Measurements from ENCODE around the gene CCDC170. TPM values are rescaled to one million over a fixed set of nuclear protein-coding genes. Genes with fewer than 3 reads are reported as not detected.
"Not testable (repeated sequence)": the region's sequence is repeated elsewhere in the genome, so short reads cannot be mapped to it uniquely, and the experiment has no call there.

The CCDC170 gene, protein sequence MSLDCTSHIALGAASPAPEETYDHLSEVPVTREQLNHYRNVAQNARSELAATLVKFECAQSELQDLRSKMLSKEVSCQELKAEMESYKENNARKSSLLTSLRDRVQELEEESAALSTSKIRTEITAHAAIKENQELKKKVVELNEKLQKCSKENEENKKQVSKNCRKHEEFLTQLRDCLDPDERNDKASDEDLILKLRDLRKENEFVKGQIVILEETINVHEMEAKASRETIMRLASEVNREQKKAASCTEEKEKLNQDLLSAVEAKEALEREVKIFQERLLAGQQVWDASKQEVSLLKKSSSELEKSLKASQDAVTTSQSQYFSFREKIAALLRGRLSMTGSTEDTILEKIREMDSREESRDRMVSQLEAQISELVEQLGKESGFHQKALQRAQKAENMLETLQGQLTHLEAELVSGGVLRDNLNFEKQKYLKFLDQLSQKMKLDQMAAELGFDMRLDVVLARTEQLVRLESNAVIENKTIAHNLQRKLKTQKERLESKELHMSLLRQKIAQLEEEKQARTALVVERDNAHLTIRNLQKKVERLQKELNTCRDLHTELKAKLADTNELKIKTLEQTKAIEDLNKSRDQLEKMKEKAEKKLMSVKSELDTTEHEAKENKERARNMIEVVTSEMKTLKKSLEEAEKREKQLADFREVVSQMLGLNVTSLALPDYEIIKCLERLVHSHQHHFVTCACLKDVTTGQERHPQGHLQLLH
- under 1 TPM; 0.09 to 0.43 (median 0.30) TPM for total RNA-seq (2021; fragmentation: NEBNext Ultra II Directional; extraction: Animal tissue kit (Norgen Biotek cat#: 25700))
- long read RNA-seq = 0 reads

DNA sequence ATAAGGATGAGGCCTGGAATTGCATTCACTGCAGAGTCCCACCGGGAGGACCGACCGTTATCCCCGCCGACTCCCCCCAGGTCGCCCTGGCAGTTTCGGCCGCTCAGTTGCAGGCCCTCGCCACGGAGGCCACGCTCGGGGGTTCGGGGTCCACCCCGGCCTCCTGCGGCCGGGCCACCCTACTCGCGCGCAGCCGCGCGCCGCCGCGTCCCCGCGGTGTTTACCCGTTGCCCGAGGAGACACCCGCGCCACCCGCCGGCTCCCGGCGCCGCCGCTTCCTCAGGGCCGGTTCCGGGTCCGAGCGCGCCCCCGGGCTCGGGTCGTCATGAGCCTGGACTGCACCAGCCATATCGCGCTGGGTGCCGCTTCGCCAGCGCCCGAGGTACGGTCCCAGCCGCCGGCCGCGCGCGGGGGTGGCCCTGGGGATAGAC, at the start of gene CCDC170:
Gene CCDC170 (plus strand): TSS at position 214 of the 431 bp plus-strand sequence. CDS start 112 bp downstream, at position 326.
- peak within 1 kb of the TSS; percentile 69 for H3K27ac Mint-ChIP-seq
- H3K9me3 Mint-ChIP-seq = no peaks in the 10 kb centered on the region
- peaks cover 6% of the 10 kb centered on the region for H3K27me3 Mint-ChIP-seq (ENCODE audit: insufficient read depth)
- DNase-seq = no peak
- H3K36me3 Mint-ChIP-seq (ENCODE audit: low read depth) = no peaks in the 10 kb centered on the region
- H3K4me3 Mint-ChIP-seq = peak within 1 kb of the TSS; percentile 86
- peaks cover 21% of the 10 kb centered on the region for H3K4me1 Mint-ChIP-seq (ENCODE audit: low read depth)
- TF ChIP-seq CTCF (IDR thresholded peaks at IDR 0.05) = no peak

DNA sequence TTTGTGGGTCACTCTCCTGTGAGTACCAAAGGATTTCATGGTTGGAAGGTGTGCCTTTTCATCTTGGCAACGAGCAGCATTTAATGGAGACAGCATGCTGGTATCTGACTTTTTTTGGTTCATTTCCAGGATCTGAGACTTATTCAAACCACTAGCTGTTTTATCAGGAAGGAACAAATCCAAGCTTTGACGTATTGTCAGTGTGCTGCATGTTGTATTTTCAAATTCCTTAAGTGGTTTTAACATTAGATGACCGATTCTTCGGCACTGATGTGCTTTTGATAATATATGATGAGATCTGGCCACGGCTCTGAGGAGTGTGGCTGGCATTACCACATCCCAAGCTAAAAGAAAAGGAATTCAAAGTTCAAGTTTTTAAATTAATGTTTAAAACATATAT, 48.3 kb upstream of the CCDC170 start:
- H3K27ac Mint-ChIP-seq = peak overlapping the region; percentile 90
- peak; percentile 77 for DNase-seq
- H3K4me3 Mint-ChIP-seq = peak overlapping the region; percentile 73
- no peaks in the 10 kb centered on the region; the same call in 1 of the 2 replicates for H3K27me3 Mint-ChIP-seq (ENCODE audit: insufficient read depth)
- peaks cover 26% of the 10 kb centered on the region for H3K36me3 Mint-ChIP-seq (ENCODE audit: low read depth)
- peaks cover 75% of the 10 kb centered on the region for H3K4me1 Mint-ChIP-seq (ENCODE audit: low read depth)
- no peaks in the 10 kb centered on the region for H3K9me3 Mint-ChIP-seq
- no peak for TF ChIP-seq CTCF (IDR thresholded peaks at IDR 0.05)

- no peaks in the 10 kb centered on the region for H3K9me3 Mint-ChIP-seq
- peaks cover 27% of the 10 kb centered on the region for H3K36me3 Mint-ChIP-seq (ENCODE audit: low read depth)
- H3K27me3 Mint-ChIP-seq (ENCODE audit: insufficient read depth) = no peaks in the 10 kb centered on the region; the same call in none of the 2 replicates
- H3K27ac Mint-ChIP-seq = peak overlapping the region; percentile 90
- peaks cover 60% of the 10 kb centered on the region for H3K4me1 Mint-ChIP-seq (ENCODE audit: low read depth)
- no peak for TF ChIP-seq CTCF (IDR thresholded peaks at IDR 0.05)
- DNase-seq = no peak
- no peak overlapping the region; the same call in 1 of the 2 replicates for H3K4me3 Mint-ChIP-seq
Observed at GRCh38 chr6:151447237-151447636, 46.6 kb upstream of the CCDC170 start.

DNA sequence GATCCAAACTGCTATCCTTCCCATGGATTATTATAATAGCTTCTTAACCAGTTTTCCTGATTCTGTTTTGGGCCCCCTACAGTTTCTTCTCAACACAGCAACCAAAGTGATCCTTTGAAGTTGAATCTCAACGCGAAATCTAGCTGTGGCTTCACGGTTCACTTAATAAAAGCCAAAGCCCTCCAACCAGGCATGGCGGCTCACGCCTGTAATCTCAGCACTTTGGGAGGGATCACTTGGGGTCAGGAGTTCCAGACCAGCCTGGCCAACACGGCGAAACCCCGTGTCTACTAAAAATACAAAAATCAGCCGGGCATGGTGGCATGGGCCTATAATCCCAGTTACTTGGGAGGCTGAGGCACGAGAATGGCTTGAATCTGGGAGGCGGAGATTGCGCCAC, 45.2 kb upstream of the CCDC170 start:
- Mint-ChIP-seq H3K4me3 (no peak overlapping the region), H3K36me3 (ENCODE audit: low read depth) (peaks cover 23% of the 10 kb centered on the region), H3K4me1 (ENCODE audit: low read depth) (peaks cover 56% of the 10 kb centered on the region), H3K27ac (peak overlapping the region; percentile 19; the same call in 1 of the 2 replicates), H3K9me3 (no peaks in the 10 kb centered on the region), H3K27me3 (ENCODE audit: insufficient read depth) (no peaks in the 10 kb centered on the region; the same call in none of the 2 replicates)
- no peak for DNase-seq
- peak; percentile 40 for TF ChIP-seq CTCF (IDR thresholded peaks at IDR 0.05)

- not testable (repeated sequence) for DNase-seq; H3K9me3 Mint-ChIP-seq; H3K27me3 Mint-ChIP-seq (ENCODE audit: insufficient read depth)
- H3K27ac Mint-ChIP-seq = peak overlapping the region; percentile 88
- H3K4me3 Mint-ChIP-seq = peak overlapping the region; percentile 98
- peaks cover 48% of the 10 kb centered on the region for H3K4me1 Mint-ChIP-seq (ENCODE audit: low read depth)
- H3K36me3 Mint-ChIP-seq (ENCODE audit: low read depth) = peaks cover 16% of the 10 kb centered on the region
Observed at GRCh38 chr6:151450928-151451327, 42.9 kb upstream of the CCDC170 start.
